Measurements from ENCODE around the gene STK32C. TPM values are rescaled to one million over a fixed set of nuclear protein-coding genes. Genes with fewer than 3 reads are reported as not detected.
"Not testable (repeated sequence)": the region's sequence is repeated elsewhere in the genome, so short reads cannot be mapped to it uniquely, and the experiment has no call there.

The STK32C gene
- total and polyA plus RNA-seq, 2 donors, result 4.8 to 13.6 TPM

DNA sequence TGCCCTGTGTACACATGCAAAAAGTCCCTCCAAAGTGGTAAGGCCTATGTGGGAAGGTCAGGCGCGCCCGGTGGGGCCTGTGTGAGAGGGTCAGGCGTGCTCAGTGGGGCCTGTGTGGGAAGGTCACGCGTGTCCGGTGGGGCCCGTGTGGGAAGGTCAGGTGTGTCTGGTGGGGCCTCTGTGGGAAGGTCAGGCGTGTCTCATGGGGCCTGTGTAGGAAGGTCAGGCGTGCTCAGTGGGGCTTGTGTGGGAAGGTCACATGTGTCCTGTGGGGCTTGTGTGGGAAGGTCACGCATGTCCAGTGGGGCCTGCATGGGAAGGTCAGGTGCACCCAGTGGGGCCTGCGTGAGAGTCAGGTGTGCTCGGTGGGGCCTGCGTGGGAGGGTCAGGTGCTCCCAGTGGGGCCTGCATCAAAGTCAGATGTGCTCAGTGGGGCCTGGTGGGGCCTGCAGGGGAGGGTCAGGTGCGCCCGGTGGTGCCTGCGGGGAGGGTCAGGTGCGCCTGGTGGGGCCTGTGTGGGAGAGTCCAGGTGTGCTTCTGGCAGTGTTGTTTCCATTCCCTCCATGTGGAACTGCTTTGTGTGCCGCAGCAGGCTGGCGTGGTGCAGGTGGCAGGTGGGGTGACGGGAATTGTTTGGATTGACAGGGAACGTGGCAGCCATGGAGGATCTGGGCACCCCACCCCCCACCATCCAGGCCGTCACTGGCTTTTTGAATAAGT lies 39.6 kb upstream of the STK32C start:
- Histone ChIP-seq H3K4me1 (ENCODE audit: insufficient read depth) (no peaks in the 10 kb centered on the region), H3K4me3 (ENCODE audit: low read depth, low read length) (no peak overlapping the region), H3K36me3 (ENCODE audit: insufficient read depth) (no peaks in the 10 kb centered on the region), H3K27ac (ENCODE audit: low read depth) (no peak overlapping the region)
- WGBS, result 95% methylated on average over 23 of the region's 23 CpGs
- DNase-seq (ENCODE audit: extremely low spot score), result no peak

DNA sequence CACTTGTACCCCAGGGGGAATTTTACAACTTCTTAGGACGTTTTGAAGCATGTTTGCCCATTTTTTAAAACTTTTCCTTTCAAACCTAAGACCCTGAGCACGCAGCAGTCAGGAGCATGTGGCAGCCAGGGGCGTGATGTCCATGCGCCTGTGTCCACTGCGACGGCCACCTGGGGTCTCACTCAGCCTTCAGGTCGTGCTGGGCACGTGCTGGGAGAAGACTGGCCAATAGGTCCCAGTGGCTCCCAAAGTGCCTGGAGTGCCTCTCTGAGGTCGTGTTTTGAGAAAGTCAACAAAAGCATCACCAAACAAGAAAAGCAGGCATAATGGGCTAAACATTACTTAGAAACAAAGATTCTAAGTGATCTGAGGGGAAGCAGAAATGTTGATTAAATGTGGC lies 39.1 kb upstream of the STK32C start:
- DNase-seq (ENCODE audit: extremely low spot score), result no peak
- no peaks in the 10 kb centered on the region for H3K4me1 ChIP-seq (ENCODE audit: insufficient read depth)
- 94% methylated on average over 9 of the region's 9 CpGs for WGBS
- no peak overlapping the region for H3K4me3 ChIP-seq (ENCODE audit: low read depth, low read length)
- no peaks in the 10 kb centered on the region for H3K36me3 ChIP-seq (ENCODE audit: insufficient read depth)
- no peak overlapping the region for H3K27ac ChIP-seq (ENCODE audit: low read depth)

DNA sequence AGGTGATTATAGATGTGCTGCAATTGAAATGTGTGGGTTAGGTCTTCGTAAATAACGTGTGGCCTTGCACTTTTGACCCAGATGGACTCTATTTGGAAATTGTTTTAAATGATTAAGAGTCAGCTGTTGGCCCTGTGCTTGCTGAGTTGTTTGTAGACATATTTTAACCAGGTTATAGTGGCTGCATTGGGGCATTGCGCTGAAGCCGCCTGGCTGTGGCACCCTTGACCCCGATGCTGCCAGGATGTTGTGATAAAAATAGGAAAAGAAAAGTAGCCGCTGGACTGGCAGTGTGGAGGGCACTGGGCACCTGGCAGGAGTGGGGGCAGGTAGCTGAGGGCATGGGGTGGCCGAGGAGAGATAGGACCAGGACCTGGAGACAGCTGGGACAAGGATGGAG lies 37.6 kb upstream of the STK32C start:
- DNase-seq (ENCODE audit: extremely low spot score), result no peak
- no peak overlapping the region for H3K27ac ChIP-seq (ENCODE audit: low read depth)
- H3K4me1 ChIP-seq (ENCODE audit: insufficient read depth), result no peaks in the 10 kb centered on the region
- no peaks in the 10 kb centered on the region for H3K36me3 ChIP-seq (ENCODE audit: insufficient read depth)
- 92% methylated on average over 7 of the region's 7 CpGs for WGBS
- H3K4me3 ChIP-seq (ENCODE audit: low read depth, low read length), result no peak overlapping the region

DNA sequence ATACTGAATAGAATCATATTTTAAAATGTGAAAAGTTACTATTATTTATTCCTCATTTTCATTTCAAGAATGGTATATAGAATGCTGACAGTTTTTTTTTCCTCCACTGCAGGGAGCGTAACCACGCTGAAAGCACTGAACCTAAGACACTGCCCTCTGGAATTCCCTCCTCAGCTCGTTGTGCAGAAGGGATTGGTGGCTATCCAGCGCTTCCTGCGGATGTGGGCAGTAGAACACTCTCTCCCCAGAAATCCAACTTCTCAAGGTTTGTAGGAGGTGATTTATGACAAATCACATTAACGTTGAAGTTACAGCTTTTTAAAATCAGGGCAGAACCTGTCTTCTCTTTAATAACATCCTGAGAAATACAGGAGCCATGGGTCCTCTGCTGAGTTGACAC lies 36.6 kb upstream of the STK32C start:
- Histone ChIP-seq H3K36me3 (ENCODE audit: insufficient read depth) (no peaks in the 10 kb centered on the region), H3K4me1 (ENCODE audit: insufficient read depth) (no peaks in the 10 kb centered on the region), H3K4me3 (ENCODE audit: low read depth, low read length) (no peak overlapping the region), H3K27ac (ENCODE audit: low read depth) (no peak overlapping the region)
- no peak for DNase-seq (ENCODE audit: extremely low spot score)
- 84% methylated on average over 6 of the region's 6 CpGs for WGBS

DNA sequence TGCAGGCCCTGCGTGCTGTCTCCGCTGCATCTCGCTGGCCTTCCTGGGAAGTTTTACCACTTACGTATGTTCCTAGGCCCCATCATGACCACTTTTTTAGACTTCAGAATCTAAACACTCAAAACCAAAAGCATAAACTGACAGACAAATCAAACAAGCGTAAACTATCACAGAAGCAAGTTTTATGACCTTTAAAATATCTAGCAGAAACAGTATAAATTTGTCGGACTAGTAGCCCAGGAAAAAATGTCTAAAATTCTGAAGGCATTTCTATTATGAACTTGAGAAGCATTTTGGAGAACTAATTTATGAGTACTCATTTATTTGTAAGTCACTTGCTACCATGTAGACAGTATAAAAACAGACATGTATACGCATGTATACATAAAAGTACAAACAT lies 34.8 kb upstream of the STK32C start:
- Histone ChIP-seq H3K27ac (ENCODE audit: low read depth) (no peak overlapping the region), H3K4me1 (ENCODE audit: insufficient read depth) (no peaks in the 10 kb centered on the region)

DNA sequence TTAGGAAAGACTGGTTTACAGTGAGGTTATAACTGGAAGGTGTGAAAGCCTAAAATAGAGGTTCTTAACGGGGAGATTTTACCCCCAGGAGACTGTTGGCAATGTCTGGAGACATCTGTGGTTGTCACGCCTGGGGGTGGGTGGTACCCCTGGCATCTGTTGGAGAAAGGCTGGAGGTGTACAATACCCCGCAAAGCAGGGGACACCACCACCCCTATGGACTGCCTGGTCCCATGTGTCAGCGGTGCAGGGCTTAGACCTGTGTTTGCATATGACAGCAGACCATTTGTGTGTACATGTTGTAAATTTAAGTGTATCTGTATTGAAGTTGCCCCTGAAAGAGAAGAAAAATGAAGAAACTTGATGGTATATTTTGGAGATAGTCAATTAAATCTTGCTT lies 34.0 kb upstream of the STK32C start:
- no peak overlapping the region for H3K27ac ChIP-seq (ENCODE audit: low read depth)
- no peak for DNase-seq (ENCODE audit: extremely low spot score)
- no peaks in the 10 kb centered on the region for H3K36me3 ChIP-seq (ENCODE audit: insufficient read depth)
- H3K4me1 ChIP-seq (ENCODE audit: insufficient read depth), result no peaks in the 10 kb centered on the region
- no peak overlapping the region for H3K4me3 ChIP-seq (ENCODE audit: low read depth, low read length)
- 95% methylated on average over 4 of the region's 4 CpGs for WGBS

More for the DNA sequence above, 34.8 kb upstream of the STK32C start:
- H3K36me3 ChIP-seq (ENCODE audit: insufficient read depth), result no peaks in the 10 kb centered on the region
- DNase-seq (ENCODE audit: extremely low spot score), result no peak
- WGBS, result 97% methylated on average over 7 of the region's 7 CpGs
- no peak overlapping the region for H3K4me3 ChIP-seq (ENCODE audit: low read depth, low read length)

DNA sequence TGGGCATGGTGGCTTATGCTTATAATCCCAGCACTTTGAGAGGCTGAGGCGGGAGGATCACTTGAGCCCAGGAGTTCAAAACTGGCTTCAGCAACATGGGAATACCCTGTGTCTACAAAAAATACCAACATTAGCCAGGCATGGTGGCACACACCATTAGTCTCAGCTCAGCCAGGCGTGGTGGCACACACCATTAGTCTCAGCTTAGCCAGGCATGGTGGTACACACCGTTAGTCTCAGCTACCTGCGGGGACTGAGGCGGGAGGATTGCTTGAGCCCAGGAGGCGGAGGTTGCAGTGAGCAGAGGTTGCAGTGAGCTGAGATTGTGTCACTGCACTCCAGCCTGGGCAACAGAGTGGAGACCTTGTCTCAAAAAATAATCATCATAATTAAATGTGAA lies 33.3 kb upstream of the STK32C start:
- Histone ChIP-seq H3K27ac (ENCODE audit: low read depth) (no peak overlapping the region), H3K4me1 (ENCODE audit: insufficient read depth) (no peaks in the 10 kb centered on the region), H3K36me3 (ENCODE audit: insufficient read depth) (no peaks in the 10 kb centered on the region), H3K4me3 (ENCODE audit: low read depth, low read length) (no peak overlapping the region)
- no peak for DNase-seq (ENCODE audit: extremely low spot score)
- 95% methylated on average over 6 of the region's 6 CpGs for WGBS

DNA sequence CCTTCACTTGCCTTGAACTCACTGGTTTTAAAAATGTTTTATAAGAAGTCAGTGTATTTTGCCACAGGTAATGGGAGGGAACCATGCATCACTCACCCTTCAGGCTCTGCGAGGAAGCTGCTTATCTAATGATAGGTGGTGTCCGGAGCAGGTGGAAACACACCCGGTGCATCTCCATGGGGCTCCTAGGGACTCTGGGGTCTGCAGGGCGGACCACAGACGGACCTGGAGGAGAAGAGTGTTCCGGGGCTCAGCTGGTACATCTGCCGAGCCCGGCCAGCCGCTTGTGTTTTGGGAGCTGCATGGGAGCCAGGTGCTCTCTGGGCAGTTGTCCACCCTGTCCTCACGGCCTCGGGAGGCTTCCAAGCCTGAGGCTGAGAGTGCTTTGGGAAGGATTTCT lies 31.5 kb upstream of the STK32C start:
- Histone ChIP-seq H3K27ac (ENCODE audit: low read depth) (no peak overlapping the region), H3K4me1 (ENCODE audit: insufficient read depth) (no peaks in the 10 kb centered on the region), H3K4me3 (ENCODE audit: low read depth, low read length) (no peak overlapping the region), H3K36me3 (ENCODE audit: insufficient read depth) (no peaks in the 10 kb centered on the region)
- WGBS, result 94% methylated on average over 11 of the region's 11 CpGs
- DNase-seq (ENCODE audit: extremely low spot score), result no peak

DNA sequence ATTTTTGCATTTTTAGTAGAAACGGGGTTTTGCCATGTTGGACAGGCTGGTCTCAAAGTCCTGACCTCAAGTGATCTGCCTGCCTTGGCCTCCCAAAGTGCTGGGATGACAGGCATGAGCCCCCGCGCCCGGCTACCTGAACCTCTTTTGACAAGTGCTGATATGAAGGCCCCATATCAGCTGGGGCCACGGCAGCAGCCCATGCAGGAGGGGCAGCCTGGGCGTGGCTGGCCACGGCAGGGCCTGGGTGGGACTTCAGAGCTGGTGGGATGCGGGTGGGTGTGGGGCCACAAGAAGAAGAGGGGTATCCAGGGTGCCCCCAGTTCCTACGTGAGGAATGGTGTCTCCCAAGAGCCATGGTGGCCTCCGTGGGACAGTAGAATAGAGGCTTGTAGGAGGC lies 31.1 kb upstream of the STK32C start:
- WGBS, result 93% methylated on average over 10 of the region's 10 CpGs

DNA sequence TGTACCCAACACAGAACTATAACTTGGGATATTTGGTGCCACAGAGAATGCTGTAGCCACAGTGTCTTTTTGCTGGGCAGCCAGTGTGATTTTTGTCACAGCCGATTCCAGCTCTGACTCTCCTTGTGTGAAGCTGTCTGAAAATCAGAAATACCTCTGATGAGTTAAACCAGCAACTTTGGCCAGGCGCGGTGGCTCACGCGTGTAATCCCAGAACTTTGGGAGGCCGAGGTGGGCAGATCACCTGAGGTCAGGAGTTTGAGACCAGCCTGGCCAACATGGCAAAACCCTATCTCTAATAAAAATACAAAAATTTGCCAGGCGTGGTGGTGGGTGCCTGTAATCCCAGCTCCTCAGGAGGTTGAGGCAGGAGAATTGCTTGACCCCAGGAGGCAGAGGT lies 30.1 kb upstream of the STK32C start:
- H3K4me1 ChIP-seq (ENCODE audit: insufficient read depth); H3K36me3 ChIP-seq (ENCODE audit: insufficient read depth); H3K4me3 ChIP-seq (ENCODE audit: low read depth, low read length); DNase-seq (ENCODE audit: extremely low spot score); H3K27ac ChIP-seq (ENCODE audit: low read depth): not testable (repeated sequence)
- WGBS, result 96% methylated on average over 7 of the region's 7 CpGs

More for the DNA sequence above, 31.1 kb upstream of the STK32C start:
- H3K4me1 ChIP-seq (ENCODE audit: insufficient read depth), result no peaks in the 10 kb centered on the region
- H3K4me3 ChIP-seq (ENCODE audit: low read depth, low read length), result no peak overlapping the region
- DNase-seq (ENCODE audit: extremely low spot score), result no peak
- H3K36me3 ChIP-seq (ENCODE audit: insufficient read depth), result no peaks in the 10 kb centered on the region
- no peak overlapping the region for H3K27ac ChIP-seq (ENCODE audit: low read depth)

DNA sequence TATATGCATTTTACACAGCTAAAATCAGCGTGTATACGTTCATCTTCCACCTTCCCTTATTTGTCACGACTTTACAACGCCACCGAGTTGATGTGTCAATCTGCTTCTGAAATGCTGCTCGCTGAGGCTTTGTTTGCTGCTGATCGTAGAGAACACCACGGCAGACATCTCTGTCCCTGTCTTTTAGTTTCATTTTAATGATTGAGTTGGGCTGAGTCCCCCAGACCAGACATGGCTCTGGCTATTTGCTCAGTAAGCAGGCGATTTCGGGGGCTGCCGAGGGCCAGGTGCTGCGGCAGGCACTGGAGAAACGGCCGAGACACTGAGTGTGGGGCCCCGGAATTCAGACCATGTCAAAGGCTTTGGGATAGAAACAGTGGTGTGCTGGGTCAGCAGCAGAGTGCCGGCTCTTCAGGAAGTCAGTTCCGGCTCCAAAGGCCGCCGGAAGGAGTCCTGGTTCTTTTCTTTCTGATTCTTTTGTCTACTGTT lies 29.2 kb upstream of the STK32C start:
- no peak for DNase-seq (ENCODE audit: extremely low spot score)
- H3K4me1 ChIP-seq (ENCODE audit: insufficient read depth), result no peaks in the 10 kb centered on the region
- 64% methylated on average over 19 of the region's 19 CpGs for WGBS

DNA sequence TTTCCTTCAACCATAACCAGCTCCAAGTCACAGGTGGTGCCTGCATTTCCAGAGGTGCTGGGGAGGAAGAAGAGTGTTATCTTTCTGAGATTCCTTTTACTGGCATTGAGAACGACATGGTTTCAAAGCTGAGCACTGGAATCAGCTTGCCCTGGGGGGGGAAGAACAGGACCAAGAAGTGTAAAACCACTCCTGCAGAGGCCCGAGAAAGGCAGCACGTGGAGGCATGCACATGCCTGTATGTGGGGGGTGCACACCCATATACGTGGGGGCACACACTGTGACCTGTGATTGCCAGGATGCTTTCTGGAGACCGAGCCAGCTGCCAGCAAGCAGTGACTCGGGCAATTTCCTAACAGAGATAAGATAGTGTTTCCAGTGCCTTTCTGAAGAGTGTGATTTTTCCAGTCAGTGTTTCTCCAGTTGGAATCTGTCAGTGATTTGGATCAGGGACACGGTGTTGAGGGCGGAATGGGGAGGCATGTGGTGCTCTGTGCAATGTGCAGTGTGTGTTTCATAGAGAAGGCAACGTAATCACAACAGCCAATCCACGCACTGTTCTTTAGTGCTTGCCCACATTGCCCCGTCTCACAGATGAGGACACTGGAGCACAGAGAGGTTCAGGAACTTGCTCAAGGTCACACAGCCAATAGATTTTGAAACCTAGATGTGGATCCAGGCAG lies 28.5 kb upstream of the STK32C start:
- WGBS, result 55% methylated on average over 11 of the region's 11 CpGs
- Histone ChIP-seq H3K4me1 (ENCODE audit: insufficient read depth) (no peaks in the 10 kb centered on the region), H3K4me3 (ENCODE audit: low read depth, low read length) (no peak overlapping the region), H3K36me3 (ENCODE audit: insufficient read depth) (no peaks in the 10 kb centered on the region), H3K27ac (ENCODE audit: low read depth) (no peak overlapping the region)
- DNase-seq (ENCODE audit: extremely low spot score), result no peak

More for the DNA sequence above, 29.2 kb upstream of the STK32C start:
- no peaks in the 10 kb centered on the region for H3K36me3 ChIP-seq (ENCODE audit: insufficient read depth)
- H3K4me3 ChIP-seq (ENCODE audit: low read depth, low read length), result peak overlapping the region; percentile 21
- no peak overlapping the region for H3K27ac ChIP-seq (ENCODE audit: low read depth)

DNA sequence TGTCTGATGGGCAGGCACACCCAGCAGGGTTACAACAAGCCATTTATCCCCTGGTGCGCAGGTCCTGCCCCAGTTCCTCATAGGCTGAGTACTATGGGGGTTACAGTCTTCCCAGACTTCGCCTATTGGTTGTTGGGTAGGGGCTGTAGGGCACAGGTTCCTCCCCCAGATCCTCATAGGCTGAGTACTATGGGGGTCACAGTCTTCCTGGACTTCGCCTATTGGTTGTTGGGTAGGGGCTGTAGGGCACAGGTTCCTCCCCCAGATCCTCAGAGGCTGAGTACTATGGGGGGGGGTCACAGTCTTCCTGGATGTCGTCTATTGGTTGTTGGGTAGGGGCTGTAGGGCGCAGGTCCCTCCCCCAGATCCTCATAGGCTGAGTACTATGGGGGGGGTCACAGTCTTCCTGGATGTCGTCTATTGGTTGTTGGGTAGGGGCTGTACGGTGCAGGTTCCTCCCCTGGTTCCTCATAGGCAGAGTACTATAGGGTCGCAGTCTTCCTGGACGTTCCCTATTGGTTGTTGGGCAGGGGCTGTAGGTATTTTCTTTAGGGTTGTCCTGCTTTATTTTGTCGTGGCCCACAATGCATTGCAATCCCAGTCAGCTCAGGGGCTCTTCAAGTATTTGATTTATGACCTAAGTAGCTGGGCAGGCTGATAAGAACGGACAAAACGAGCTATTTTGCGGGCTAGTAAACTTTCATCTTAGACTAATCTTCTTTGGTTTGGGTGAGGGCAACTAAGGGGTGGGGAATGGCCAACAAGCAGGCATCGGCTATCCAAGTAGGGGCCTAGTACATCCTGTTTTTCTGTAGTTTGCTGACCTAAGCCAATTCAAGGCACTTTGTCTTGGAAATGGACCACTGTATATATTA lies 27.7 kb upstream of the STK32C start:
- Histone ChIP-seq H3K4me3 (ENCODE audit: low read depth, low read length) (no peak overlapping the region), H3K4me1 (ENCODE audit: insufficient read depth) (no peaks in the 10 kb centered on the region), H3K36me3 (ENCODE audit: insufficient read depth) (no peaks in the 10 kb centered on the region), H3K27ac (ENCODE audit: low read depth) (no peak overlapping the region)
- WGBS, result 78% methylated on average over 14 of the region's 14 CpGs
- DNase-seq (ENCODE audit: extremely low spot score), result no peak

Measured in urinary bladder (tissue), 4 donors.